ENCODE results near the gene XYLB. TPM values are rescaled to one million over a fixed set of nuclear protein-coding genes. Genes with fewer than 3 reads are reported as not detected.

The XYLB gene
- total RNA-seq, 2 experiments from 2014 or later: 5.9 to 6.9 TPM

Other genes starting within 250 kb of the XYLB start
- 10 to 100 TPM; 73.5 to 75.3 TPM for gene ACAA1, start 209.7 kb upstream of the XYLB start, total RNA-seq
- gene MYD88, start 208.1 kb upstream of the XYLB start, total RNA-seq: 10 to 100 TPM; 34.2 to 34.5 TPM
- 10 to 100 TPM; 61.2 to 63.6 TPM for gene OXSR1, start 181.2 kb upstream of the XYLB start, total RNA-seq
- gene SLC22A13, start 81.0 kb upstream of the XYLB start, total RNA-seq: under 1 TPM; 0.23 to 0.36 TPM
- under 1 TPM in 1 of 2 experiments, not detected in 1; 0.11 TPM for gene SLC22A14, start 64.5 kb upstream of the XYLB start, total RNA-seq
- gene ACVR2B, start 107.1 kb downstream of the XYLB start, total RNA-seq: 1 to 10 TPM; 6.6 to 7.1 TPM
- 10 to 100 TPM; 16.7 to 17.7 TPM for gene EXOG, start 149.6 kb downstream of the XYLB start, total RNA-seq

All from activated CD8-positive, alpha-beta memory T cell treated with anti-CD3 and anti-CD28 coated beads for 36 hours (primary cell).